HG02759 (cell line): ENCODE results near the gene INSR.
A peak's percentile ranks its signal among the peaks of the same experiment; 100 is the strongest.
"Not testable (repeated sequence)": the region's sequence is repeated elsewhere in the genome, so short reads cannot be mapped to it uniquely, and the experiment has no call there.

Source experiments
- ATAC-seq: cut with Tn5 transposase; IDR thresholded peaks from one replicate; pipeline ENCODE4 v1.9.1; 2021; ENCODE audit warnings: mild to moderate bottlenecking, moderate library complexity; ENCODE audit not compliant: unreplicated experiment

INSR gene

DNA sequence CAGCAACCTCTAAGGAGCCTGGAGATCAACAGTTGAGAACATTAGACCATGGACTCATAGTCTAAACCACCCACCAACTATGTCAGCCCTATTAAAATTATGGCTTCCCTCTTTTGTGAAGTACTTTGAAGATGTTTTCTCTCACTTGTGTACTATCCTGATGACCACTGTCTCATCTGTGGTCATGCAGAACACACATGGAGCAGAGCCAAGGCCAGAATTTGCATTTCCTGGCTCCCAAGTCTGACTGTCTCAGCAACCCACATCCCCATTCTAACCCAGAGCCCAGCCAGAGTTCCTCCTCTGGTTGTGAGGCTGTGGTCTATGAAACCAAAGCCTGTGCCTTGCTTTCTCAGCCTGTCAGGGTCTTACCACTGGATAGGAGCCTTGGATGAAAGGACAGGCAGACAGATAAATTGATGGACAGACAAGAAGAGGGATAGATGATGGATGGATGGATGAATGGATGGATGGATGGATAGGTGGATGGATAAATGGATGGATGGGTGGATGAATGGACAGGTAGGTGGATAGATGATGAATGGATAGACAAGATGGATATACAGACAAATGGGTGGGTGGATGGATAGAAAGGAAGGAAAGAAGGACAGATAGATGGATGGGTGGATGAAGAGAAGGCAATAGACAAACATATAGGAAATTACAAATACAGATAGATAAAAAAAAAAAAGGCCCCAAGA is 189.3 kb downstream of the INSR start:
- ATAC-seq = no peak

DNA sequence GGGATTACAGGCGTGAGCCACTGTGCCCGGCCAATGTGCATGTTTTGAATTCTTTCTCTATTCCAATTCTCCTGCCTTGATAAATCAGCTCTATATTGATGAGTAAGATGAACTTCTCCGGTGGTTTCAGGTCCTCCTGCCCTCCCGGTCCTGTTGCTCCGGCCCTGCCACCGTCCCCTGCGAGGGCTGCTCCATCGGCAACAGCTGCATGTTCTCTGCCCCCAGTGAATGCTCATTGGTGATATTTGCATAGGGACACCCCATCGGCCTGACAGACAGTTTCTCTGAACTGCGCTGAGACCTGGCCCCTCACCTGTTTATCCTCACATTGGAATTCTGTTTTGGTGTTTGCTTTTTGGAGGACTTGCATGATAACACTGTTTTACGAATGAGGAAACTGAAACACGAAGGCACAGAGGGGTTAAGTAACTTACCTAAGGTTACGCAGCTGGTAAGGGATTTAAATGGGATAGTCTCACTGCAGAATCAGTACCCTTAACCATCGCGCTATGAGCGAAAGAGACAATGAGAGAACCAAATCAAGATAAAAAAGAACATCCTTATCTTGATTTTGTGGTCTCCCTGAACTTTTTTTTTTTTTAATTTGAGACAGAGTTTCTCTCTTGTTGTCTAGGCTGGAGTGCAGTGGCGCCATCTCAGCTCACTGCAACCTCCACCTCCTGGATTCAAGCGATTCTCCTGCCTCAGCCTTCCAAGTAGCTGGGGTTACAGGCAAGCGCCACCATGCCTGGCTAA is 192.5 kb downstream of the INSR start:
- no peak for ATAC-seq

DNA sequence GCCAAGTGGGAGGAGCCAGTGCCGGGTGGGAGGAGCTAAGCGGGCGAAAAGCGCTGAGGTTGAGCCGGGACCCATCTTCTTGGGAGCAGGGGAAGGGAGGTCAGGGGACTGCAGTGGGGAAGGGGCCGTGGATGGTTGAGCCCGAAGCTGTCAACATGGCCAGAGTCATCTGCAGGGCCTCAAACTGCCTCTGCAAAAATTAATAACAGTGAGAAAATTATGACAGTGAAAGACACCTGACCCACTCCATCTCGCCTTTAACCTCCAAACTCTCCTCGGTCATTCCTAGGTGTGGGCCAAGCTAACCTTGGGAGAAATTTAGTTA is 194.7 kb downstream of the INSR start:
- ATAC-seq = no peak

DNA sequence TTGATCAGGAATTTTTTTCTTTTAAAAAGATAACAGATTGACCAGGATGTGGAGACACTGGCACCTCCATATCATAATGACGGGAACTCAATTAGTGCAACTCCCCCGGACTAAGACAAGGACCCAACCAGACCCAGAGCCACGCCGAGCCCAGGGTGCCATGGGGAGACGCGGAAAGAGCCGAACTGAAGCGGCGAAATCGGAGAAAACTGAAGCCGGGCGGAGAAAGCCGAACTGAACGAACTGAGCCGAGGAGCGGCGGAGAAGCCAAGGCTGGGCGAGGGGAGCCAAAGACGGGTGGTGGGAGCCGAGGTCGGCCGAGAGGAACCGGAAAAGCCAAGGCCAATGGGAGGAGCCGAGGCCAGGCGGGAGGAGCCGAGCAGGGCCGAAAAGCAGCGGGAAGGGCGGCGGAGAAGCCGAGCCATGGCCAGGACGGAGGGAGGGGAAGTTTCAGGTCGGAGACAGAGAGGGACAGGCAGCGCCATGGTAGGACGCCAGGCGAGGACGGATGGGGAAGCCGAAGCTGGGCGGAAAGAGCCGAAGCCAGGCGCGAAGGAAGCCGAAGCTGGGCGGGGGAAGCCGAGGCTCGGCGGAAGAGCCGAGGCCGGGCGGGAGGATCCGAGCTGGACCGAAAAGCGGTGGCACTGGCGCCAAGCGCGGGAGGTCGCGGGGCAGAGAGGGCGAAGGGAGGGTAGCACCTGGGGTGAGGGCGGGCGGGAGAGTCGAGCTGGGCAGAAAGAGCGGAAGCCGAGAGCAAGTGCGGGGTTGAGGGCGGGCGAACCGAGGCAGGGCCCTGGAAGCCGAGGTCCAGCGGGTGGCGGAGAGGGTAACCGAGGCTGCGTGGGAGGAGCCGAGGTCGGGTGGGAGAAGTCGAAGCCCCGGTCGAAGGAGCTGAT is 195.3 kb downstream of the INSR start:
- peak; percentile 88 for ATAC-seq

DNA sequence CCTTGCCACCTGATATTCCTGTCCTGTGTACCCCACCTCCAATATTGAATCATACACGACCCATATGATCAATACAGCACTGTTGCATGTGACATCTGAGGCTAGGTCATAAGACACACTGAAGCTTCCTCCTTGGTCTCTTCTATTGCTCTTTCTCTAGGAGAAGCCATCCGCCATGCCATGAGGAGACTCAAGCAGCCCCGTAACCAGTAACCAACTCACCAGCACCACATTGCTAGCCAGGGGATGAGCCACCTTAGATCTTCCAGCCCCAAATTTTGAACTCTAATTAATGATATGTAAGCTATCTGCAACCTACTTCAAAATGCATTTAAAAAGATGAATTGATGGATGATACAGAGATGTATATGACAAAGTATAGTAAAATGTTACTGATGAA is 196.1 kb downstream of the INSR start:
- no peak for ATAC-seq

DNA sequence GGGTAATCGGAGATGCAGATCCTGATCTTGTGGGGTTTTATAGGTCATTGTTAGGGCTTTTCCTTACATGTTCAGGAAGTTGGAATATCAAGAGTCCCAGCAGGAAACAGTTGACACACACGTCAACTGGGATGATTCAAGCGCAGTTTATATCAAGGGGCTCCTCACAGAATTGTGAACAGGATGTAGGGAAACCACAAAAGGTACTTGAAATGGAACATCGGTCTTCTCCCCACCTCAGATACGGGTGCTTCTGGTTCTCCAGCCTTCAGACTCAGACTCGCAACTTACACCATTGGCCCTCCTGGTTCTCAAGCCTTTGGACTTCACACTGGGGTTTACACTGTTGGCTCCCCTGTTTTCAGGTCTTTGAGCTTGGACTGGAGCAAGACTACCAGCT is 205.2 kb downstream of the INSR start:
- no peak for ATAC-seq

DNA sequence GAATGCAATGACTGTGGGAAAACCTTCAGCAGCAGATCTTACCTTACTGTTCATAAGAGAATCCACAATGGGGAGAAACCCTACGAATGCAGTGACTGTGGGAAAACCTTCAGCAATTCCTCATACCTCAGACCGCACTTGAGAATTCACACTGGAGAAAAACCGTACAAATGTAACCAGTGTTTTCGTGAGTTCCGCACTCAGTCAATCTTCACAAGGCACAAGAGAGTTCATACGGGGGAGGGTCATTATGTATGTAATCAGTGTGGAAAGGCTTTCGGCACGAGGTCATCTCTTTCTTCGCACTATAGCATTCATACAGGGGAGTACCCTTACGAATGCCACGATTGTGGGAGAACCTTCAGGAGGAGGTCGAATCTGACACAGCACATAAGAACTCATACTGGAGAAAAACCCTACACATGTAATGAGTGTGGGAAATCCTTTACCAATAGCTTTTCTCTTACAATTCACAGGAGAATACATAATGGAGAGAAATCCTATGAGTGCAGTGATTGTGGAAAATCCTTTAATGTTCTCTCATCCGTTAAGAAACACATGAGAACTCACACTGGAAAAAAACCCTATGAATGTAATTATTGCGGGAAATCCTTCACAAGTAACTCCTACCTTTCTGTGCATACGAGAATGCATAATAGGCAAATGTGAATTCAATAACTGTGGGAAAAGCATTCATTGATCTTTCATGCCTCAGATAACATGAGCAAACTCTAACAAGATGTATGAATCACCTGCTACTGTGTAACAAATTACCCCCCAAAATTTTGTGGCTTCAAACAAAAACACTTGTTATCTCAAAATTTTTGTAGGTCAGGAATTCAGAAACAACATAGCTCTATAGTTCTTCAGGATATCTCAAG is 210.9 kb downstream of the INSR start:
- ATAC-seq = no peak

DNA sequence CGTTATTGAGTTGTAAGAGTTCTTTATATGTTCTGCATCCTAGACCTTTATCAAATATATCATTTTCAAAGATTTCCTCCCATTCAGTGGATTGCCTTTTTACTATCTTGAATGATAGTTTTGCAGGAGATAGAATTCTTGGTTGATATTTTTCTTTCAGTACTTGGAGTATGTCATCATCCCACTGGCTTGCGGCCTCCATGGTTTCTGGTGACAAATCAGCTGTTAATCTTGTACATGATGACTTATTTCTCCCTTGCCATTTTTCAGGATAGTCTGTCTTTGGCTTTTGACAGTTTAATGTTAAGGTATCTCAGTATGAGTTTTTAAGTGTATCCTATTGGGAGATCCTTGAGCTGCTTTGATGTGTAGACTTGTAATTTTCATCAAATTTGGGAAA is 216.2 kb downstream of the INSR start:
- no peak for ATAC-seq

DNA sequence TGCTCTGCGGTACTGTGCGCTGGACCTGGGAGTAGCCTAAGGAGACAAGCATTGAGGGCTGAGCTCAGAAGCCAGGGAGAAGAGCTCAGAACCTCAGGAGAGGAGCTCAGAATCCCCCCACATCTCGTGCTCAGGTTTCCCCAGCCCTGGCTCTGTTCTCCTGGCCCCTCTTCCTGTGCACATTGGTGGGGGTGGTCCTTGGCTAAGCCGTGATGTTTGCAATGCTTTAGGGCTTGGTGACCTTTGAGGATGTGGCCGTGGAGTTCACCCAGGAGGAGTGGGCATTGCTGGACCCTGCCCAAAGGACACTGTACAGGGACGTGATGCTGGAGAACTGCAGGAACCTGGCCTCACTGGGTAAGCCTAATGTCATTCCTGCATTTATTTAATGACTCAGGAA is 218.1 kb downstream of the INSR start:
- ATAC-seq = no peak

DNA sequence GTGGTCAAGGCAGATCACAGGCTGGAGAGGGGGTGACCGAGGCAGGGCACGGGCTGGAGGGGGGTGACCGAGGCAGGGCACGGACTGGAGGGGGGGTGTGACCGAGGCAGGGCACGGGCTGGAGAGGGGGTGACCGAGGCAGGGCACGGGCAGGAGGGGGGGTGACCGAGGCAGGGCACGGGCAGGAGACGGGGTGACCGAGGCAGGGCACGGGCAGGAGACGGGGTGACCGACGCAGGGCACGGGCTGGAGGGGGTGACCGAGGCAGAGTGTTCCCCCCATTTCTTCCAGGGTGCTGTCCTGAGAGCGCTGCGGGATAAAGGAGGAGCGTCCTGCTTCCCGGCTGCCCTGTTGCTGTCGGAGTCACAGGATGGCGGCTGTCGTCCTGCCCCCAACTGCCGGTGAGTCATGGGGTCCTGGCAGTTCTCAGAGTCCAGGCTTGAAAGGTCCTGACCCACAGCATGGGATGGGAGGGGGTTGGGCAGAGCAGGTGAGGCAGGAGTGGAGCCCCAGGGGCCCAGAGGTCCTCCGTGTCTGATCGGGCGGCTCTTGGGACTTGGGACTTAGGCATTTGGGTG is 219.4 kb downstream of the INSR start:
- ATAC-seq = no peak

DNA sequence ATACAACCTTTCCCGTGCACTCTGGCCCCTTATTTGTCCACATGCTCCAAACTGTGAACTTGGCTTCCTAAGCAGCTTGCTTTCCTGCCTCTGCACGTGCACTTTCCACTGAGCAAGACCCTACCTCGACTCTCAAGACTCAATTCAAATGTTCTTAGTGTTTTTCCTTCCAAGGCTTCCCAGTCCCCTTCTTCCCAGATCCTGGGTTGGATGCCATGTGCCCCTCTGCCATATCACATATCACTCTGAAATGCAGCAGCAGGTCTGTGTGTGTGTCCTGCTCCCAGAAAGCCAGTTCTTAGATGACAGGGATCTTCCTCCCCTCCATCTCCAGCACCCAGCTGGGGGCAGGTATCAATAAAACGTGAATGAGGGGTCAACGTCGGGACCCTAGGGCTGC is 221.7 kb downstream of the INSR start:
- ATAC-seq = no peak

DNA sequence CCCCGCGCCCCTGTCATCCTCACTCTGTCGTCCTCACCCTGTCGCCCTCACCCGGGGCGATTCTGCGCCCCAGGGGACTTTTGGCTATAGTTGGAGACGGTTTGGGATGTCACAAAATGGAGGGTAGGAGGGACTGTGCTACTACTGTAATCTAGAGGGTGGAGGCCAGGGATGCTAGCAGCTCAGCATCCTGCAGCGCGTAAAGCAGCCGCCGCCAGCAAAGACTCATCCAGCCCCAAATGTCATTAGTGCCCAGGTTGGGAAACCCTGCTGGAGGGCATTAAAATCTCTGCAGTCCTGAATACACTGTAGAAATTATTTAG is 224.3 kb downstream of the INSR start:
- ATAC-seq = no peak

DNA sequence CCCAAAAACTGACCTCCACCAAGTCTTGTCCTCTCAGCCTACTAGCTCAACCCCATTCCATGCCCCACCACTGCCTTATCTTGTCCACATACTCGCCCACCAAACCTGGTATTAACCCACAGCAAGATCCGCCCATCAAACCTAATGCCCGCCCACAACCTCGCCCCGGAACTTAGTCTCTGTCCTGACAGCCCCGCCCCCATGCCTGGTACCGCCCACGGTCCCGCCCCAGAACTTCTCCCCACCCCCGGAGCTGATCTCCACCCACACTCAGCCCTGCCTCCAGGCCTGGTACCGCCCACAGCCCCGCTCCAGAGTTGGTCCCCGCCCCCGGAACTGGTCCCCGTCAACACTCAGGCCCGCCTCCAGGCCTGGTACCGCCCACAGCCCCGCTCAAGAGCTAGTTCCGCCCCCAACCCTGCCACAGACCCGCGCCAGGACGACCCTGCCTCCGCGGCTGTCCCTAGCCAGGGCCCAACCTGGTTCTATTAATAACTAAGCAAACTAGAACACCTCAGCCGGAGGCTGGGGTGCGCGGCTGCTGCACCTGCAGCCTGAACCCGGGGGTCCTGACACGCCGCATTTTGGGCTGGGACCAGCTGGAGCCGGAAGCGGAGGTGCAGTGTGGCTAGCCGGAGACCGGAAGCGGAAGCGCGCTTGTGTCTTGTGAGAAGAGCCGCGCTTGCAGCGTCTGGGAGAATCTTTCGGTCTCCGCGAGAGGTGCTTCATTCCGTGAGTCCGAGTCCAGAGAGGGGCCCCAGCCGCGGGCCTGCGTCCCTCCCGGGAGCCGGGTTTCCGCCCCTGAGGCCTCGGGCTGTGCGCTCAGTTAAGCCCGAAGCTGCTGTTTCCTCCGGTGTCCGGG is 224.9 kb downstream of the INSR start, which contains the start of gene ZNF557:
Gene ZNF557, plus strand, starts transcription at position 662 of the 862 bp plus-strand sequence. CDS start 5,372 bp downstream, outside the sequence.
- ATAC-seq = peak; percentile 92

DNA sequence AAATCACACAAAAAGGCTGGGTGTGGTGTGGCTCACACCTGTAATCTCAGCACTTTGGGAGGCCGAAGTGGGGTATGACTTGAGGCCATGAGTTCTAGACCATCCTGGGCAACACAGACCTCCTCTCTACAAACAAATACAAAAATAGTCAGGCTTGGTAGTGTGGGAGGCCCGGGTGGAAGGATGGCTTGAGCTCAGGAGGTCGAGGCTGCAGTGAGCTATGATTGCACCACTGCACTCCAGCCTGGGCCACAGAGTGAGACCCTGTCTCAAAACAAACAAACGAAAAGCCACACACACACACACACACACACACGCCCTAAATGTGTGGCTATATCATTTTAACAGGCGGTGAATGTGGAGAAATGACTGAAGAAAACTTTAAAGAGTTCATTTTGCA is 225.6 kb downstream of the INSR start:
- no peak for ATAC-seq

DNA sequence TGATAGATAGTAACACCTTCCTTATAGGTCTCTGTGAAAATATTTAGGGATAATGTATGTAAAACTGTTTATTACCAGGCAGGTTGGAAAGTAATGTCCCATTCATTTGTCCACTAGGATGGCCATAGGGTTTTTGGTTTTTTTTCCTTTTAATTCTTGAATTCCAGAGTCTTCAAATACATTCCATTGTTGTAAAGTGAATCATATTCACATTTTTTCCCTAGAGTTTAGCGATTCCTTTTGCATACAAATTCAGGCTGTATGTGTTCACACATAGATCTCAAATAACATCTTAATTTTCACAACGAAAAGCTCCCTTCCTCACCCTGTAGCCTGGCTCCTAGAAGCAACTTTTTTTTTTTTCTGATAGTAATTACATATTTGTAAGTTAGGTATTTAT is 226.5 kb downstream of the INSR start:
- ATAC-seq = no peak

DNA sequence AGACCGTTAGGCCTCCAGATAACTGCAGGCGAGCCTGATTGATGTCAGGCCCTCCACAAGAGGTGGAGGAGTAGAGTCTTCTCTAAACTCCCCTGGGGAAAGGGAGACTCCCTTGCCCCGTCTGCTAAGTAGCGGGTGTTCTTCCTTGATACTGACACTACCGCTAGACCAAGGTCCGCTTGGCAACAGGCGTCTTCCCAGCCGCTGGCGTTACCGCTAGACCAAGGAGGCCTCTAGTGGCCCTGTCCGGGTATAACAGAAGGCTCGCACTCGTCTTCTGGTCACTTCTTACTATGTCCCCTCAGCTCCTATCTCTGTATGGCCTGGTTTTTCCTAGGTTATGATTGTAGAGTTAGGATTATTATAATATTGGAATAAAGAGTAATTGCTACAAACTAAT is 227.1 kb downstream of the INSR start:
- not testable (repeated sequence) for ATAC-seq

DNA sequence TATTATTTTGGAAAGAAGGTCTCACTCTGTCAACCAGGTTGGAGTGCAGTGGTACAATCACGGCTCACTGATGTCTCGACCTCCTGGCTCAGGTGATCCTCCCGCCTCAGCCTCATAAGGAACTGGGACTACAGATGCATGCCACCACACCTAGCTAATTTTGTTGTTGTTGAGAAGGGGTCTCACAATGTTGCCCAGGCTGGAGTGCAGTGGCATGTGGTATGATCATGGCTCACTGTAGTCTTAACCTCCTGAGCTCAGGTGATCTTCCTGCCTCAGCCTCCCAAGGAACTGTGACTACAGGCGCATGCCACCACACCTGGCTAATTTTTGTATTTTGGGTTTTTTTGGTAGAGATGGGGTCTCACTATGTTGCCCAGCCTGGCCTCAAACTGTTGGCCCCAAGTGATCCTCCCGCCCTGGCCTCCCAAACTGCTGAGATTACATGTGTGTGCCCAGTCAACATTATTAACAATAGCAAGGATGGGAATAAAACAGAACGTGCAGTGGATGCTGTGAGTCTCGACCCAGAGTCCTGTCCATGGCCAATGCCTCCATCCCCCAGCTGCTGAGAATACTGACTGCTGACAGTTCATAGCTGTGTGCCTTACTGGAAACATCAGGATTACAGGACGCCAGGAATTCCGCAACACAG is 230.3 kb downstream of the INSR start:
- no peak for ATAC-seq

DNA sequence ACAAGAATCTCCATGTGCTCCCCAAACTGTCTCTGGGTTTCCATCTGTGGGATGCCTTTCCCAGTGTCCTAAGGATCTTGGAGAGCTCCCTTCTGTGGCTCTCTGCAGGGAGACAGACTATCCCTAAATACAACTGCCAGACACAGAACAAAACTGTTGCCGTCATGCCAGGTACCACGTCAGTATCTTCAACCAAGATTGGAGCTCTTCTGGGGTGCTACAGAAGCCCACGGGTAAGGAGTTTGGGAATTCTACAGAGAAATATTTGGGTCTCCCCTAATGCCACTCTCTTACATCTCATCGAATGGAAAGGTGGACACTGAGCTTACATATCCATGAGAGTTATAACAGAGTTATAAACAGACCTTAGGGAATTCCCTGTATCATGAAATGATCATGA is 230.9 kb downstream of the INSR start:
- ATAC-seq = no peak
